Muscle of leg (tissue), 11 donors: ENCODE data around the gene NUP153. TPM values are rescaled to one million over a fixed set of nuclear protein-coding genes. Genes with fewer than 3 reads are reported as not detected.
A peak's percentile ranks its signal among the peaks of the same experiment; 100 is the strongest.
"Not testable (repeated sequence)": the region's sequence is repeated elsewhere in the genome, so short reads cannot be mapped to it uniquely, and the experiment has no call there.

Source experiments
- DNase-seq: peaks from one replicate; pipeline ENCODE4 v3.0.0; 2013
- H3K27ac ChIP-seq: one replicate; pipeline ENCODE4 v1.5.1; 2013; ENCODE audit warnings: mild to moderate bottlenecking, low read length, control low read depth
- H3K27me3 ChIP-seq: one replicate; pipeline ENCODE4 v1.6.1; 2013; ENCODE audit warnings: low read length; ENCODE audit not compliant: control insufficient read depth, insufficient read depth
- H3K36me3 ChIP-seq: one replicate; pipeline ENCODE4 v1.6.1; 2013; ENCODE audit warnings: low read length; ENCODE audit not compliant: control insufficient read depth, insufficient read depth
- H3K4me1 ChIP-seq: one replicate; pipeline ENCODE4 v1.6.1; 2013; ENCODE audit warnings: low read length; ENCODE audit not compliant: control insufficient read depth, insufficient read depth
- H3K4me3 ChIP-seq: one replicate; pipeline ENCODE4 v1.5.1; 2013; ENCODE audit warnings: low read length, control low read depth
- H3K9me3 ChIP-seq: replicated peaks from 2 replicates; pipeline ENCODE4 v1.6.1; 2013; ENCODE audit warnings: low read depth, low read length; ENCODE audit not compliant: control insufficient read depth
- WGBS: methylation state at CpG from one replicate; pipeline ENCODE4 v1.1.5; 2013; ENCODE audit warnings: missing lambda C conversion rate; ENCODE audit not compliant: insufficient coverage; 5-methylcytosine and 5-hydroxymethylcytosine counted together
- polyA plus RNA-seq, 8 donors: library from polyadenylated mRNA; unstranded; fragments of 120-200 nt; gene quantifications; one replicate each; pipeline versions ENCODE4 v1.2.1 to v1.2.3, GENCODE V29; 2013; ENCODE audit warnings: inconsistent platforms in 1 of 8, low replicate concordance in 1 of 8; ENCODE audit not compliant: insufficient read length in 8 of 8, insufficient read depth in 1 of 8
- total RNA-seq: library from RNA; stranded (reverse); fragments of 120-200 nt; gene quantifications from one replicate; pipeline ENCODE4 v1.2.4, GENCODE V29; 2013

NUP153 gene
- total and polyA plus RNA-seq, 9 donors, result 21.2 to 37.3 (median 29.3) TPM

- not testable (repeated sequence) for H3K4me3 ChIP-seq, H3K27ac ChIP-seq, H3K4me1 ChIP-seq, H3K9me3 ChIP-seq, H3K36me3 ChIP-seq, H3K27me3 ChIP-seq, DNase-seq
- WGBS, result no CpG with 5 or more reads among the region's 27 CpGs
Observed at GRCh38 chr6:17735311-17735710, 28.6 kb upstream of the NUP153 start.

- Histone ChIP-seq H3K36me3 (no peaks in the 10 kb centered on the region), H3K4me3 (no peak overlapping the region), H3K9me3 (no peaks in the 10 kb centered on the region), H3K4me1 (peaks cover under 1% of the 10 kb centered on the region), H3K27me3 (no peaks in the 10 kb centered on the region), H3K27ac (no peak overlapping the region)
- no peak for DNase-seq
- WGBS, result 63% methylated on average over 1 of the region's 6 CpGs
Observed at GRCh38 chr6:17730078-17730704, 23.5 kb upstream of the NUP153 start.

GRCh38 chr6:17729223-17730077 lies 22.7 kb upstream of the NUP153 start:
- WGBS, result 94% methylated on average over 3 of the region's 12 CpGs
- DNase-seq, result no peak
- Histone ChIP-seq H3K4me1 (peaks cover 6% of the 10 kb centered on the region), H3K27me3 (no peaks in the 10 kb centered on the region), H3K4me3 (no peak overlapping the region), H3K36me3 (no peaks in the 10 kb centered on the region), H3K9me3 (no peaks in the 10 kb centered on the region), H3K27ac (no peak overlapping the region)

GRCh38 chr6:17728551-17729222 lies 22.0 kb upstream of the NUP153 start:
- peaks cover 6% of the 10 kb centered on the region for H3K4me1 ChIP-seq
- H3K27me3 ChIP-seq, result no peaks in the 10 kb centered on the region
- H3K27ac ChIP-seq, result no peak overlapping the region
- H3K9me3 ChIP-seq, result no peaks in the 10 kb centered on the region
- DNase-seq, result no peak
- 97% methylated on average over 40 of the region's 49 CpGs for WGBS
- H3K36me3 ChIP-seq, result no peaks in the 10 kb centered on the region
- H3K4me3 ChIP-seq, result no peak overlapping the region

GRCh38 chr6:17725083-17725482 lies 18.4 kb upstream of the NUP153 start:
- H3K36me3 ChIP-seq, result no peaks in the 10 kb centered on the region
- no peaks in the 10 kb centered on the region for H3K9me3 ChIP-seq
- H3K4me3 ChIP-seq, result no peak overlapping the region
- H3K4me1 ChIP-seq, result peaks cover 6% of the 10 kb centered on the region
- no peaks in the 10 kb centered on the region for H3K27me3 ChIP-seq
- no peak overlapping the region for H3K27ac ChIP-seq
- peak; percentile 70 for DNase-seq
- WGBS, result 3% methylated on average over 5 of the region's 6 CpGs

GRCh38 chr6:17724341-17724740 lies 17.6 kb upstream of the NUP153 start:
- no peak overlapping the region for H3K27ac ChIP-seq
- no peak overlapping the region for H3K4me3 ChIP-seq
- peaks cover 6% of the 10 kb centered on the region for H3K4me1 ChIP-seq
- WGBS, result no CpG with 5 or more reads among the region's 3 CpGs
- no peaks in the 10 kb centered on the region for H3K9me3 ChIP-seq
- H3K27me3 ChIP-seq, result no peaks in the 10 kb centered on the region
- DNase-seq, result no peak
- H3K36me3 ChIP-seq, result no peaks in the 10 kb centered on the region

- WGBS, result 89% methylated on average over 3 of the region's 3 CpGs
- Histone ChIP-seq H3K27ac (no peak overlapping the region), H3K36me3 (no peaks in the 10 kb centered on the region), H3K27me3 (no peaks in the 10 kb centered on the region), H3K9me3 (no peaks in the 10 kb centered on the region), H3K4me1 (peaks cover 6% of the 10 kb centered on the region), H3K4me3 (no peak overlapping the region)
- no peak for DNase-seq
Observed at GRCh38 chr6:17721671-17722070, 14.9 kb upstream of the NUP153 start.

- Histone ChIP-seq H3K27me3 (no peaks in the 10 kb centered on the region), H3K27ac (no peak overlapping the region), H3K4me1 (no peaks in the 10 kb centered on the region), H3K4me3 (no peak overlapping the region), H3K9me3 (no peaks in the 10 kb centered on the region), H3K36me3 (no peaks in the 10 kb centered on the region)
- WGBS, result no CpG with 5 or more reads among the region's 3 CpGs
- DNase-seq, result no peak
Observed at GRCh38 chr6:17719323-17720041, 12.8 kb upstream of the NUP153 start.

- H3K4me3 ChIP-seq, result no peak overlapping the region
- no peaks in the 10 kb centered on the region for H3K36me3 ChIP-seq
- no peaks in the 10 kb centered on the region for H3K4me1 ChIP-seq
- WGBS, result no CpG with 5 or more reads among the region's 2 CpGs
- H3K27ac ChIP-seq, result peak overlapping the region; percentile 20
- H3K9me3 ChIP-seq, result no peaks in the 10 kb centered on the region
- no peaks in the 10 kb centered on the region for H3K27me3 ChIP-seq
- peak; percentile 67 for DNase-seq
Observed at GRCh38 chr6:17716221-17716620, 9.5 kb upstream of the NUP153 start.
